ENCODE measurements around the gene SLC38A7. TPM values are rescaled to one million over a fixed set of nuclear protein-coding genes. Genes with fewer than 3 reads are reported as not detected.

Gene SLC38A7
- total and polyA plus RNA-seq, 2 donors (not counting 1 experiment from before 2014, with no cell fraction given) = 8.3 to 23.9 TPM

- Histone ChIP-seq H3K4me2 (replicated peaks; ENCODE audit: low read depth, low read length, poor library complexity, severe bottlenecking) (no peak overlapping the region), H3K27me3 (replicated peaks in 1 of 4; ENCODE audit: control extremely low read depth in 1 of 4, control insufficient read depth in 3 of 4, insufficient read depth in 4 of 4, low read length in 3 of 4) (no peaks in the 10 kb centered on the region), H2AFZ (ENCODE audit: insufficient read depth, low read depth, low read length, poor library complexity, severe bottlenecking) (no peak overlapping the region), H3K4me3 (ENCODE audit: control extremely low read depth in 1 of 5, extremely low read depth in 1 of 5, insufficient read depth in 1 of 5, low read depth in 2 of 5, low read length in 4 of 5) (no peak overlapping the region), H4K20me1 (ENCODE audit: control insufficient read depth, insufficient read depth, low read length, poor library complexity, severe bottlenecking) (no peaks in the 10 kb centered on the region), H3K9me3 (ENCODE audit: control extremely low read depth in 1 of 3, control insufficient read depth in 2 of 3, insufficient read depth in 1 of 3, low read length in 2 of 3) (no peaks in the 10 kb centered on the region), H3K79me2 (ENCODE audit: control insufficient read depth, insufficient read depth, low read length) (peaks cover 25% of the 10 kb centered on the region), H3K27ac (ENCODE audit: low read length in 2 of 2) (no peak overlapping the region), H3K9ac (ENCODE audit: low read length) (no peak overlapping the region), H3K4me1 (ENCODE audit: control insufficient read depth in 2 of 2, insufficient read depth in 2 of 2, low read length in 2 of 2) (peaks cover 6 to 9% of the 10 kb centered on the region in 2 donors), H3K36me3 (replicated peaks in 1 of 2; ENCODE audit: control extremely low read depth in 1 of 2, control insufficient read depth in 1 of 2, extremely low read depth in 1 of 2, insufficient read depth in 2 of 2, low read length in 1 of 2) (peaks cover 0 to 13% of the 10 kb centered on the region in 2 experiments)
- intact Hi-C loops (cut with micrococcal nuclease) = no loop called here
- H3K9me3 Mint-ChIP-seq (ENCODE audit: insufficient read depth) = no peaks in the 10 kb centered on the region
- no peaks in the 10 kb centered on the region for H3K27me3 Mint-ChIP-seq
- no peak overlapping the region for H3K4me3 Mint-ChIP-seq
- no peak for TF ChIP-seq EZH2 (IDR thresholded peaks at IDR 0.05; ENCODE audit: borderline replicate concordance, insufficient read depth, low read depth, low read length, poor library complexity, severe bottlenecking)
- no peak for TF ChIP-seq CTCF (IDR thresholded peaks at IDR 0.05)
- H3K27ac Mint-ChIP-seq = no peak overlapping the region
- ATAC-seq (ENCODE audit: low read depth) = no peak
- WGBS (ENCODE audit: insufficient coverage) = 98% methylated on average over 5 of the region's 9 CpGs
- no peak for DNase-seq
- CTCF ChIA-PET = no interaction called here
- H3K4me1 Mint-ChIP-seq = peaks cover 23% of the 10 kb centered on the region
- POLR2A ChIA-PET = no interaction called here
Measured at GRCh38 chr16:58727028-58727781, 42.6 kb upstream of the SLC38A7 start.

- Mint-ChIP-seq H3K27me3 (no peaks in the 10 kb centered on the region), H3K9me3 (ENCODE audit: insufficient read depth) (no peaks in the 10 kb centered on the region), H3K4me1 (no peaks in the 10 kb centered on the region), H3K27ac (no peak overlapping the region), H3K4me3 (no peak overlapping the region)
- H3K9me3 ChIP-seq (ENCODE audit: control extremely low read depth in 1 of 3, control insufficient read depth in 2 of 3, insufficient read depth in 1 of 3, low read length in 2 of 3) = no peaks in the 10 kb centered on the region
- H3K27me3 ChIP-seq (replicated peaks in 1 of 4; ENCODE audit: control extremely low read depth in 1 of 4, control insufficient read depth in 3 of 4, insufficient read depth in 4 of 4, low read length in 3 of 4) = no peaks in the 10 kb centered on the region
- no peak overlapping the region for H2AFZ ChIP-seq (ENCODE audit: insufficient read depth, low read depth, low read length, poor library complexity, severe bottlenecking)
- ATAC-seq (ENCODE audit: low read depth) (no peak), DNase-seq (no peak)
- no peaks in the 10 kb centered on the region for H3K79me2 ChIP-seq (ENCODE audit: control insufficient read depth, insufficient read depth, low read length)
- intact Hi-C loops (cut with micrococcal nuclease) = no loop called here
- ChIA-PET POLR2A (no interaction called here), CTCF (no interaction called here)
- H3K4me2 ChIP-seq (replicated peaks; ENCODE audit: low read depth, low read length, poor library complexity, severe bottlenecking) = no peak overlapping the region
- 100% methylated on average over 1 of the region's 3 CpGs for WGBS (ENCODE audit: insufficient coverage)
- H4K20me1 ChIP-seq (ENCODE audit: control insufficient read depth, insufficient read depth, low read length, poor library complexity, severe bottlenecking) = no peaks in the 10 kb centered on the region
- no peak overlapping the region for H3K9ac ChIP-seq (ENCODE audit: low read length)
- TF ChIP-seq EZH2 (IDR thresholded peaks at IDR 0.05; ENCODE audit: borderline replicate concordance, insufficient read depth, low read depth, low read length, poor library complexity, severe bottlenecking) = no peak
- TF ChIP-seq CTCF (IDR thresholded peaks at IDR 0.05) = no peak
- H3K4me3 ChIP-seq (ENCODE audit: control extremely low read depth in 1 of 5, extremely low read depth in 1 of 5, insufficient read depth in 1 of 5, low read depth in 2 of 5, low read length in 4 of 5) = no peak overlapping the region
- H3K4me1 ChIP-seq (ENCODE audit: control insufficient read depth in 2 of 2, insufficient read depth in 2 of 2, low read length in 2 of 2) = no peaks in the 10 kb centered on the region
- peaks cover 5 to 35% of the 10 kb centered on the region in 2 experiments for H3K36me3 ChIP-seq (replicated peaks in 1 of 2; ENCODE audit: control extremely low read depth in 1 of 2, control insufficient read depth in 1 of 2, extremely low read depth in 1 of 2, insufficient read depth in 2 of 2, low read length in 1 of 2)
- no peak overlapping the region for H3K27ac ChIP-seq (ENCODE audit: low read length in 2 of 2)
Measured at GRCh38 chr16:58723109-58723508, 38.5 kb upstream of the SLC38A7 start.

Data from B cell (primary cell).